ENCODE measurements around the gene MS4A6A. TPM values are rescaled to one million over a fixed set of nuclear protein-coding genes. Genes with fewer than 3 reads are reported as not detected.

MS4A6A gene
- total and polyA plus RNA-seq, 9 of the 15 experiments (the other 6 are each of a cell fraction or from before 2014, with no cell fraction given), result 0.57 to 9.5 (median 4.2) TPM

- intact Hi-C loops (cut with micrococcal nuclease), result no loop called here
- CTCF ChIA-PET (ENCODE audit: low intra/inter-chr PET ratio), result no interaction called here
- in situ Hi-C loops (cut with MboI), result no loop called here
Measured at GRCh38 chr11:60183591-60184205, 815 bp upstream of the MS4A6A start.

GRCh38 chr11:60175860-60176275 is 7.0 kb downstream of the MS4A6A start:
- Histone ChIP-seq H3K9ac (ENCODE audit: insufficient read depth in 1 of 2, low read depth in 2 of 2, low read length in 2 of 2) (no peak overlapping the region), H3K4me3 (no peak overlapping the region), H3K36me3 (ENCODE audit: control insufficient read depth, insufficient read depth, low read length) (no peaks in the 10 kb centered on the region), H3K4me1 (replicated peaks in 1 of 2; ENCODE audit: control insufficient read depth in 2 of 2, insufficient read depth in 2 of 2, low read length in 2 of 2) (no peaks in the 10 kb centered on the region; a peak in 1 of 5 replicates), H3K4me2 (ENCODE audit: insufficient read depth, low read length) (no peak overlapping the region), H3K9me1 (ENCODE audit: control insufficient read depth, insufficient read depth, low read length) (no peaks in the 10 kb centered on the region), H3K79me2 (ENCODE audit: control insufficient read depth, insufficient read depth, low read length) (no peaks in the 10 kb centered on the region), H3K27me3 (ENCODE audit: control insufficient read depth in 2 of 2, insufficient read depth in 2 of 2, low read length in 2 of 2) (no peaks in the 10 kb centered on the region), H2AFZ (ENCODE audit: low read depth, low read length) (no peak overlapping the region), H3K9me3 (replicated peaks; ENCODE audit: control insufficient read depth, insufficient read depth, low read depth, low read length) (no peaks in the 10 kb centered on the region), H4K20me1 (replicated peaks; ENCODE audit: control insufficient read depth, insufficient read depth, low read length) (no peaks in the 10 kb centered on the region), H3K27ac (ENCODE audit: extremely low read depth, low read depth, low read length) (no peak overlapping the region)
- 82% methylated on average over 5 of the region's 5 CpGs for WGBS (ENCODE audit: insufficient coverage, low coverage, missing lambda C conversion rate)
- in situ Hi-C loops (cut with MboI) (no loop called here), intact Hi-C loops (cut with micrococcal nuclease) (no loop called here)
- POLR2A ChIA-PET, result no interaction called here
- CTCF ChIA-PET (ENCODE audit: low intra/inter-chr PET ratio), result no interaction called here
- DNase-seq (ENCODE audit: extremely low read depth in 1 of 4, low spot score in 3 of 4) (no peak), FAIRE-seq (no peak), ATAC-seq (no peak)
- BruUV-seq (replicated peaks), result no TSS peak
- TF ChIP-seq MAZ (CRISPR knock-in tag; conservative IDR thresholded peaks at IDR 0.05 in 1 of 2, IDR thresholded peaks at IDR 0.05 in 1 of 2) (no peak), ZC3H4 (CRISPR knock-in tag; IDR thresholded peaks at IDR 0.05; ENCODE audit: borderline replicate concordance) (no peak), TBP (optimal IDR thresholded peaks at IDR 0.05; ENCODE audit: low read depth, low read length) (no peak), NCOA4 (IDR thresholded peaks at IDR 0.05; ENCODE audit: partially characterized antibody) (no peak), WHSC1 (IDR thresholded peaks at IDR 0.05; ENCODE audit: low read length) (no peak), ZNF316 (IDR thresholded peaks at IDR 0.05) (no peak), TSC22D4 (tag; IDR thresholded peaks at IDR 0.05) (no peak), ZNF77 (CRISPR knock-in tag; IDR thresholded peaks at IDR 0.05) (no peak), HNRNPH1 (optimal IDR thresholded peaks at IDR 0.05; ENCODE audit: low read depth, low read length) (no peak), RAD21 (CRISPR knock-in tag; conservative IDR thresholded peaks at IDR 0.05 in 1 of 2, IDR thresholded peaks at IDR 0.05 in 1 of 2) (no peak), HMG20A (CRISPR knock-in tag; conservative IDR thresholded peaks at IDR 0.05) (no peak), FIP1L1 (IDR thresholded peaks at IDR 0.05; ENCODE audit: low read depth, low read length, poor library complexity, severe bottlenecking) (no peak), ZEB2 (IDR thresholded peaks at IDR 0.05) (no peak), COPS2 (conservative IDR thresholded peaks at IDR 0.05) (no peak)

More at GRCh38 chr11:60183591-60184205, 815 bp upstream of the MS4A6A start:
- no peaks in the 10 kb centered on the region for H3K79me2 ChIP-seq (ENCODE audit: control insufficient read depth, insufficient read depth, low read length)
- POLR2A ChIA-PET, result no interaction called here
- no peaks in the 10 kb centered on the region for H4K20me1 ChIP-seq (replicated peaks; ENCODE audit: control insufficient read depth, insufficient read depth, low read length)
- peak overlapping the region; percentile 44 for H2AFZ ChIP-seq (ENCODE audit: low read depth, low read length)
- H3K4me2 ChIP-seq (ENCODE audit: insufficient read depth, low read length), result no peak overlapping the region
- H3K4me1 ChIP-seq (replicated peaks in 1 of 2; ENCODE audit: control insufficient read depth in 2 of 2, insufficient read depth in 2 of 2, low read length in 2 of 2), result peaks cover 3 to 23% of the 10 kb centered on the region in 2 experiments; a peak in 2 of 5 replicates
- DNase-seq (ENCODE audit: extremely low read depth in 1 of 4, low spot score in 3 of 4) (no peak), FAIRE-seq (no peak), ATAC-seq (no peak; the same call in 2 of the 3 replicates)
- 62% methylated on average over 2 of the region's 2 CpGs for WGBS (ENCODE audit: insufficient coverage, low coverage, missing lambda C conversion rate)
- no TSS peak for BruUV-seq (replicated peaks)
- TF ChIP-seq NR2C1 (IDR thresholded peaks at IDR 0.05) (no peak), NR2C1 (tag; IDR thresholded peaks at IDR 0.05) (0 out of 2 replicates have a peak, but pooled peaks have one; percentile 18), FOSL1 (tag; conservative IDR thresholded peaks at IDR 0.05) (no peak)
- no peak overlapping the region for H3K4me3 ChIP-seq
- H3K27me3 ChIP-seq (ENCODE audit: control insufficient read depth in 2 of 2, insufficient read depth in 2 of 2, low read length in 2 of 2), result no peaks in the 10 kb centered on the region
- peaks cover 3% of the 10 kb centered on the region; the same call in 1 of the 2 replicates for H3K9me3 ChIP-seq (replicated peaks; ENCODE audit: control insufficient read depth, insufficient read depth, low read depth, low read length)
- no peaks in the 10 kb centered on the region for H3K36me3 ChIP-seq (ENCODE audit: control insufficient read depth, insufficient read depth, low read length)
- H3K9me1 ChIP-seq (ENCODE audit: control insufficient read depth, insufficient read depth, low read length), result no peaks in the 10 kb centered on the region
- H3K27ac ChIP-seq (ENCODE audit: extremely low read depth, low read depth, low read length), result no peak overlapping the region; the same call in 2 of the 3 replicates
- H3K9ac ChIP-seq (ENCODE audit: insufficient read depth in 1 of 2, low read depth in 2 of 2, low read length in 2 of 2), result no peak overlapping the region

All from K562 (cell line).